Measurements from ENCODE around the gene RPL27A. TPM values are rescaled to one million over a fixed set of nuclear protein-coding genes. Genes with fewer than 3 reads are reported as not detected.

Gene RPL27A
- total and polyA plus RNA-seq, 2 donors from 2014 or later: 664 to 2,260 TPM

DNA sequence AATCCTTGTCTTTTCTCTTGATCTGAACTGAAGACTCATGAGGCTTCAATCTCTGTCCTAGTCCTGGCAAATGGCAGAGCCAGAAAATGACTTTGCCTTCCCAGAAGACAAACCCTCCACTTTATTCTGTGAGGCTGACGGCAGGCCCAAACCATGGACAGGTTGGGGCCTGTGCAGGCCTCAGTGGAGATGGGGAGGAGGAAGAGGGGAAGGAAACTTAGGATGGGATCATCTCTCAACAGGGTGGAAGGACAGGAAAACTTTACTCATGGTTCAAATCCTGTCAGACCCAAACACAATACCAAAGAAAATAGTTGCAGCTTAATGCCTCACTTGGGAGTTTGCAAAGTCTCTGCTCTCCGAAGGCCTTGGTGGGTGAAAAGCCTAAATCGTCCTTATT is 9.8 kb downstream of the RPL27A start:
- FAIRE-seq (no peak), DNase-seq (no peak)
- Histone ChIP-seq H3K4me1 (ENCODE audit: control insufficient read depth in 2 of 3, insufficient read depth in 2 of 3, low read depth in 1 of 3, low read length in 3 of 3) (peaks cover 0 to 6% (median 0%) of the 10 kb centered on the region in 3 donors), H3K4me3 (ENCODE audit: low read length in 3 of 3) (no peak overlapping the region), H3K27ac (ENCODE audit: low read depth in 2 of 2, low read length in 2 of 2) (no peak overlapping the region), H3K9ac (ENCODE audit: low read length in 3 of 3) (no peak overlapping the region), H3K27me3 (ENCODE audit: control insufficient read depth, insufficient read depth, low read length) (no peaks in the 10 kb centered on the region), H3K36me3 (ENCODE audit: control insufficient read depth in 2 of 3, insufficient read depth in 3 of 3, low read length in 3 of 3) (peaks cover 4 to 26% (median 13%) of the 10 kb centered on the region in 3 donors), H3K9me3 (ENCODE audit: control insufficient read depth in 2 of 3, insufficient read depth in 1 of 3, low read length in 3 of 3) (no peaks in the 10 kb centered on the region)
- TF ChIP-seq, protein P1, sequence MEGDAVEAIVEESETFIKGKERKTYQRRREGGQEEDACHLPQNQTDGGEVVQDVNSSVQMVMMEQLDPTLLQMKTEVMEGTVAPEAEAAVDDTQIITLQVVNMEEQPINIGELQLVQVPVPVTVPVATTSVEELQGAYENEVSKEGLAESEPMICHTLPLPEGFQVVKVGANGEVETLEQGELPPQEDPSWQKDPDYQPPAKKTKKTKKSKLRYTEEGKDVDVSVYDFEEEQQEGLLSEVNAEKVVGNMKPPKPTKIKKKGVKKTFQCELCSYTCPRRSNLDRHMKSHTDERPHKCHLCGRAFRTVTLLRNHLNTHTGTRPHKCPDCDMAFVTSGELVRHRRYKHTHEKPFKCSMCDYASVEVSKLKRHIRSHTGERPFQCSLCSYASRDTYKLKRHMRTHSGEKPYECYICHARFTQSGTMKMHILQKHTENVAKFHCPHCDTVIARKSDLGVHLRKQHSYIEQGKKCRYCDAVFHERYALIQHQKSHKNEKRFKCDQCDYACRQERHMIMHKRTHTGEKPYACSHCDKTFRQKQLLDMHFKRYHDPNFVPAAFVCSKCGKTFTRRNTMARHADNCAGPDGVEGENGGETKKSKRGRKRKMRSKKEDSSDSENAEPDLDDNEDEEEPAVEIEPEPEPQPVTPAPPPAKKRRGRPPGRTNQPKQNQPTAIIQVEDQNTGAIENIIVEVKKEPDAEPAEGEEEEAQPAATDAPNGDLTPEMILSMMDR (IDR thresholded peaks at IDR 0.05; ENCODE audit: borderline replicate concordance, extremely low read depth, insufficient read depth): no peak
- intact Hi-C loops (cut with DNase I): no loop called here

DNA sequence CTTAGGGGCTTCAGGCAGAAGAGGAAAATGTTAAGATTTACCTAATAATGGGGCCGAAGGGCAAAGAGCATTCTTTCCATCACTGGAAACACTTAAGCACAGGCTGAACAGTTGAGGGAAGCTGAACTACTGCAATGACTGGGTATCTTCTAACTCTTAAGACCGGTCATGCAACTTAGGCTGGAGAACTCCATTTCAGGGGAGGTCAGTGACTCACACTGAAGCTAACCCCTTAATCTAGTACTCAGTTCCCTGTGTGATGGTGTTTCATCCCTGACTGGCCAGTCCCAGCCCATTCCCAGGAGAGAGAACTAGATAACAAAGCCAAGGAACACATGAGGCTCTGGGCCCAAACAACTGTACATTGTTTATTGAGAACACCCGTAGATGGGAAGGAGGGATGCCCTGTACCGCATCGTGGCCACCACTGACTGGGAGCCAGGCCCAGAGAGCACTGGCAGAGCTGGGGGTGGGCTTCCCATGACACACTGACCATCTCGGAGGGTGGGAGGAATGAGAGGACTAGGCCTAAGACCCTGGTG is 10.5 kb downstream of the RPL27A start:
- H3K27me3 ChIP-seq (ENCODE audit: control insufficient read depth, insufficient read depth, low read length): no peaks in the 10 kb centered on the region
- peaks cover 0 to 2% (median 0%) of the 10 kb centered on the region in 3 donors for H3K4me1 ChIP-seq (ENCODE audit: control insufficient read depth in 2 of 3, insufficient read depth in 2 of 3, low read depth in 1 of 3, low read length in 3 of 3)
- no peak overlapping the region for H3K4me3 ChIP-seq (ENCODE audit: low read length in 3 of 3)
- DNase-seq: peak in 1 of 5 donors; percentile 62
- TF ChIP-seq, protein P1 (IDR thresholded peaks at IDR 0.05; ENCODE audit: borderline replicate concordance, extremely low read depth, insufficient read depth): no peak
- no peak for FAIRE-seq
- H3K36me3 ChIP-seq (ENCODE audit: control insufficient read depth in 2 of 3, insufficient read depth in 3 of 3, low read length in 3 of 3): peaks cover 6 to 26% (median 14%) of the 10 kb centered on the region in 3 donors
- no peak overlapping the region for H3K9ac ChIP-seq (ENCODE audit: low read length in 3 of 3)
- intact Hi-C loops (cut with DNase I): no loop called here
- no peak overlapping the region for H3K27ac ChIP-seq (ENCODE audit: low read depth in 2 of 2, low read length in 2 of 2)
- no peaks in the 10 kb centered on the region for H3K9me3 ChIP-seq (ENCODE audit: control insufficient read depth in 2 of 3, insufficient read depth in 1 of 3, low read length in 3 of 3)

DNA sequence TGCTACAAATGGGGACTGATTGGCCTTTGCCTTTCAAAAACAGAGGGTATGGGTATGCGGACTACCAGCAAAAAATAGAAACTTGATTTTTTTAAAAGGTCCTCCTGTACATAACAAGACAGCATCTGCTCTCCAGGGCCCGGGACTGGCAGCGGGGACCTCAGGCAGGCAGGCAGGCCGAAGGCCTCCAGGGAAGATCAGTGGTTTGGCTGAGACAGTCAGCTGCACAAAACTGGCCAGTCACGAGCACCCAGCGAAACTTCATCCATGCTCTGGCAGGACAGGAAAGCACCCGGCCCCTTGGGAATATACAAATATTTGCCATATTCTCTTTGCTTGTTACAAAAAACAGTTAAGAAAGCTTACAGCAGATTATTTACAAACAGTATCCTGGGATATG is 11.0 kb downstream of the RPL27A start:
- Histone ChIP-seq H3K4me1 (ENCODE audit: control insufficient read depth in 2 of 3, insufficient read depth in 2 of 3, low read depth in 1 of 3, low read length in 3 of 3) (no peaks in the 10 kb centered on the region), H3K27ac (ENCODE audit: low read depth in 2 of 2, low read length in 2 of 2) (no peak overlapping the region), H3K4me3 (ENCODE audit: low read length in 3 of 3) (no peak overlapping the region), H3K27me3 (ENCODE audit: control insufficient read depth, insufficient read depth, low read length) (no peaks in the 10 kb centered on the region), H3K9me3 (ENCODE audit: control insufficient read depth in 2 of 3, insufficient read depth in 1 of 3, low read length in 3 of 3) (no peaks in the 10 kb centered on the region), H3K9ac (ENCODE audit: low read length in 3 of 3) (no peak overlapping the region), H3K36me3 (ENCODE audit: control insufficient read depth in 2 of 3, insufficient read depth in 3 of 3, low read length in 3 of 3) (peaks cover 6 to 26% (median 18%) of the 10 kb centered on the region in 3 donors)
- TF ChIP-seq, protein P1 (IDR thresholded peaks at IDR 0.05; ENCODE audit: borderline replicate concordance, extremely low read depth, insufficient read depth): no peak
- DNase-seq (peak in 1 of 5 donors; percentile 48), FAIRE-seq (no peak)
- intact Hi-C loops (cut with DNase I): no loop called here

DNA sequence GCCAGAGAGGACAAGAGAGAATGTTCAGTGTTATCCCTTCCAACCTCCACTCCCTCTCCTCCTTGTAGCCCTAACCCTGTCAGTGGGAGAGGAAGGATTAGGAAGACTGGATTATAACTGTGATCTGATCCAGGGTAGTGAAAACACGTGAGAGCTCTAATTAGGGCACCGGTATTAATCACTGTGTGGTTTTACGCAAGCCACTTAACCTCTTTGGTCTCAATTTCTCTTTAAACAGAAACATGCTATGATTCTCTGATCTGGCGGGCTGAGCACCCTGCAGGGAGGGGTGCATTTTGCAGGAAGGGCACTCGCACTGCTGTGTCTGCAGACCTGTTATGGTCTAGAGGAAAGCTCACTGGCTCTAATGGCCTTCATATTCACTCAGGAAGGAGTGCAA is 11.5 kb downstream of the RPL27A start:
- Histone ChIP-seq H3K27ac (ENCODE audit: low read depth in 2 of 2, low read length in 2 of 2) (no peak overlapping the region), H3K27me3 (ENCODE audit: control insufficient read depth, insufficient read depth, low read length) (no peaks in the 10 kb centered on the region), H3K4me1 (ENCODE audit: control insufficient read depth in 2 of 3, insufficient read depth in 2 of 3, low read depth in 1 of 3, low read length in 3 of 3) (no peaks in the 10 kb centered on the region), H3K36me3 (ENCODE audit: control insufficient read depth in 2 of 3, insufficient read depth in 3 of 3, low read length in 3 of 3) (peaks cover 6 to 26% (median 20%) of the 10 kb centered on the region in 3 donors), H3K4me3 (ENCODE audit: low read length in 3 of 3) (no peak overlapping the region), H3K9me3 (ENCODE audit: control insufficient read depth in 2 of 3, insufficient read depth in 1 of 3, low read length in 3 of 3) (no peaks in the 10 kb centered on the region), H3K9ac (ENCODE audit: low read length in 3 of 3) (no peak overlapping the region)
- DNase-seq (peak in 1 of 5 donors; percentile 23), FAIRE-seq (no peak)
- intact Hi-C loops (cut with DNase I): no loop called here
- TF ChIP-seq, protein P1 (IDR thresholded peaks at IDR 0.05; ENCODE audit: borderline replicate concordance, extremely low read depth, insufficient read depth): no peak
